Jurkat, Clone E6-1 (cell line): ENCODE data around the gene PSEN1.

ENCODE experiments used
- DNase-seq: peaks from one replicate; pipeline ENCODE4 v3.0.0-alpha.2; 2011; ENCODE audit warnings: low read depth, low spot score
- H3K4me3 ChIP-seq: 2 replicates; pipeline ENCODE4 v1.5.1; 2011; ENCODE audit warnings: mild to moderate bottlenecking, low read length, control low read depth, moderate library complexity

Gene PSEN1

DNA sequence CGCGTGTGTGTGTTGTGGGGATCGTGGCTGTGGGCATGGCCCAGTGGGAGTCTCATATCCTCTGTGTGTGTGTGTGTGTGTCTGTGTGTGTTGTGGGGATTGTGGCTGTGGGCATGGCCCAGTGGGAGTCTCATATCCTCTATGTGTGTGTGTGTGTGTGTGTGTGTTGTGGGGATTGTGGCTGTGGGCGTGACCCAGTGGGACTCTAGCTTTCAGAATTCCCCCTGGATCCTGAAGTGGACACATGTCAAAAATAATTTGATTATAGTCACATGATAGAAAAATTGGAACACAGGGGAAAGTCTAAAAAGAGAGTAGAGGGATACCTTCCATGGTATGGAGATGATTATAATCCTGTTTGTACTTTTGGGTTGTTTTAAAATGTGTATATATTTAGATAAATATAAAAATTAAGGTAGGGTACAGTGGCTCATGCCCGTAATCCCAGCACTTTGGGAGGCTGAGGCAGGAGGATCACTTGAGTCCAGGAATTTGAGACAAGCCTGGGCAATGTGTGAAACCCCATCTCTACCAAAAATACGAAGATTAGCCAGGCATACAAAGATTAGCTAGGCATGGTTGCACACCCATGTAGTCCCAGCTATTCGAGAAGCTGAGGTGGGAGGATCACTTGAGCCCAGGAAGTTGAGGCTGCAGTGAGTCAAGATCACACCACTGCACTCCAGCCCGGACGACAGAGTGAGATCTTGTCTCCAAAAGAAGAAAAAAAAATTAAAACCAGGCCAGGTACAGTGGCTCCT lies 112.0 kb downstream of the PSEN1 start:
- DNase-seq = no peak
- no peak overlapping the region for H3K4me3 ChIP-seq

DNA sequence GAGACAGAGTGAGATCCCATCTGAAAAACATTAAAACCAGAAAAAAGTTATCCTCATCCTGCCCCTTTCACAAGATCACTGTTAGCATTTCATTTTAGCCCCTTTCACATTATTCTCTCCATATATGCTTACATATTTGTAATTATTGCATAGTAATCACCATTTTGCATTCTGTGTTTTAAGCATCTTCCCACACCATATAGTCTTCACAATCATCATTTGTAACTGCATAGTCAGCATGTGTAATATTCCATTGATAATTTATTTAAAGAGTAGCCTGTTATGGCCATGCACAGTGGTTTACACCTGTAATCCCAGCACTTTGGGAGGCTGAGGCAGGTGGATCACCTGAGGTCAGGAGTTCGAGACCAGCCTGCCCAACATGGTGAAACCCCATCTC lies 112.8 kb downstream of the PSEN1 start:
- H3K4me3 ChIP-seq = no peak overlapping the region
- no peak for DNase-seq

- H3K4me3 ChIP-seq = no peak overlapping the region
- no peak for DNase-seq
These were observed 113.4 kb downstream of the PSEN1 start for GRCh38 chr14:73249564-73250316.

GRCh38 chr14:73250317-73250713 lies 114.0 kb downstream of the PSEN1 start:
- no peak for DNase-seq
- no peak overlapping the region for H3K4me3 ChIP-seq

- no peak overlapping the region for H3K4me3 ChIP-seq
- no peak for DNase-seq
These were observed 114.6 kb downstream of the PSEN1 start for GRCh38 chr14:73250781-73251500.

GRCh38 chr14:73251516-73252215 lies 115.4 kb downstream of the PSEN1 start:
- no peak for DNase-seq
- no peak overlapping the region for H3K4me3 ChIP-seq

DNA sequence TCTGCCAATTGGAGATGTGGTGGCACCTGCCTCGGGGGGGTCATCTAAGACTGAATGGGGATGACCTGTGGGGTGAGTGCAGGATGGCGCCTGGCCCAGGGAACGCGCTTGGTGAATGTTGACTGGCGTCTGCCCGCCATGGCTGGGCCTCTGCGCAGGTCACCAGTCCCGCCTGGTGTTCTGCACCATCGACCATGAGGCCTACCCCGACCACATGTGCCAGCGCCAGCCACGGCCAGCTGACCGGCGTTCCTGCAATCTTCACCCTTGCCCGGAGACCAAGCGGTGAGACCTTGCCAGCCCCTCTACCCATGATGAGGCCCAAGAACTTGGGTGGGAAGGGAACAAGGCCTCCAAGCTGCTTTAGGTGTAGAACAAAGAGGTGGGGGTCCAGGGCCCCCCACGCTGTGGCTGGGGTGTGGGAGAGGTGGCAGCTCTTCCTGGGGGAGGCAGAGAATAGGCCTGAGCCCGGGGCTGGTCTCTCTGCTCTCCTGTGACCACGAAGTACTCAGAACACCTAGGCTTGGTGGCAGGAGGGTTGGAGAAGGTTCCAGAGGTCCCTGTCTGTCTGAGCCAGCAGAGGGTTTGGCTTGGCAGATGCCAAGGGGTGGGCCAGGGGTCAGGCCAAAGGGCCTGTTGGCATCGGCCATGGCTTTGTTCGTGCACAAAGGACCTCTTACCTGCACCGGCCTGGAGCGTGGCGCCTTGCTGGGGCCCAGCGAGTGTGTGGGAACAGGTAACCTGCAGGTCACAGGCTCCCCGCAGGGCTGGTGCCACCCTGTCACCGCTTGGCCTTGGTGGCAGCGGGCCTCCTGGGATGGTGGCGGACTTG lies 116.4 kb downstream of the PSEN1 start:
- no peak overlapping the region for H3K4me3 ChIP-seq
- DNase-seq = no peak

- DNase-seq = no peak
- no peak overlapping the region for H3K4me3 ChIP-seq
These were observed 117.0 kb downstream of the PSEN1 start for GRCh38 chr14:73253323-73253610.

GRCh38 chr14:73253721-73254120 lies 117.4 kb downstream of the PSEN1 start:
- no peak overlapping the region for H3K4me3 ChIP-seq
- DNase-seq = no peak

GRCh38 chr14:73254247-73255004 lies 118.1 kb downstream of the PSEN1 start:
- no peak for DNase-seq
- H3K4me3 ChIP-seq = no peak overlapping the region

DNA sequence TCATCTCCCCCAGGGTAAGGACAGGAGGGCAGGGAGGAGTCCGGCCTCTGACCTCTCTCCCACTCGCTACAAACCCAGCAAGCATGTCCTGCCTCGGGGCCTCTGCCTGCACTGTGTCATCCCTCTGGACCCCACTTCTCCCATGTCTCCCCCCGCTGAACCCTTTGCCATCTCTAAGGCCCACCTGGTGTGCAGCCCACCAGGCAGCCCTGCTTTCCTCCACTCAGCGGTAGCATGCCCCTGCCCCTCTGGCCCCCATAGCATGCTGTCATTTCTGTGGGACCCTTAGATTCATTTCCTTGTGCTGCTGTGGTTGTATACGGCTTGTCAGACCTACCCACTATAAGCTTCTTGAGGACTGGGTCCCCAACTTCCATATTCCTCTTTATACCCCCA lies 118.7 kb downstream of the PSEN1 start:
- DNase-seq = no peak
- no peak overlapping the region for H3K4me3 ChIP-seq

DNA sequence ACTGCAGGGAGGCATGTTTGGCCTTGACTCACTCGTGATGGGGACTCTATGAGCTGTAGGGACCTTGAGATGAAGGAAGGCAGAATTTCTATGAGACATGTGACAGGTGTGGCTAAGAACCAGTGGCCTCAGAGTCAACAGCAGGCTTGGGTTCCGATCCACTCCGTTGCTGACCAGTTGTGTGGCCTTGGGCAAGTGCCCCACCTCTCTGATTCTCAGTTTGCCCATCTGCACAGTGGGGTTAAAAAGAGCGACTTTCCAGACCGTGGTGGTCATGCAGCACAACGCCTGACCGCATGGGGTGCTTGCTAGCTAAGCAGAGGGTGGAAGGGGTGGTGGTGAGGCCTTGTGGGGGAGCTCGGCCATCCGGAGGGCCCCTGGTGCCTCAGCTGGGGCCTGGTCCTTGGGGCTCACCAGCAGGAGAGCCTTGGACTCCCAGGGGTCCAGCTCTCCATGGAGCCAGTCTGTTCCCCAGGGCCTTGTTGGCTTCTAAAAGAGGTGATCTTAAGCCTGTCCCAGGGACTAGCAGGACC lies 119.5 kb downstream of the PSEN1 start:
- H3K4me3 ChIP-seq = no peak overlapping the region
- DNase-seq = no peak

DNA sequence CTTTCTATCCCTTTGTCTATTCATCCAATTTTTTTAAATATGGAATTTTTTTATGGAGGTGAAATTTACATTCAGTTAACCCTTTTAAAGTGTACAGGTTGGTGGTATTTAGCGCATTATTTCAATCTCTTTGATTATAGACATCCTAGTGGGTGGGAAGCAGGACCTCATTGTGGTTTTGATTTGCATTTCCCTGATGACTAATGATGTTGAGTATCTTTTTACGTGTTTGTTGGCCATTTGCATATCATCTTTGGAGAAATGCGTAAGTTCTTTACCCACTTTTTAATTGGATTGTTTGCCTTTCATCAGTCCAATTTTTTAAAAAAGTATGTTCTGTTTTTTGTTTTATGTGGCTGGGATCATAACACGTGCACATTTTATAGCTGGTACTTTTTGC lies 121.8 kb downstream of the PSEN1 start:
- DNase-seq = no peak
- no peak overlapping the region for H3K4me3 ChIP-seq

- no peak for DNase-seq
- H3K4me3 ChIP-seq = no peak overlapping the region
These were observed 122.7 kb downstream of the PSEN1 start for GRCh38 chr14:73258845-73259611.

DNA sequence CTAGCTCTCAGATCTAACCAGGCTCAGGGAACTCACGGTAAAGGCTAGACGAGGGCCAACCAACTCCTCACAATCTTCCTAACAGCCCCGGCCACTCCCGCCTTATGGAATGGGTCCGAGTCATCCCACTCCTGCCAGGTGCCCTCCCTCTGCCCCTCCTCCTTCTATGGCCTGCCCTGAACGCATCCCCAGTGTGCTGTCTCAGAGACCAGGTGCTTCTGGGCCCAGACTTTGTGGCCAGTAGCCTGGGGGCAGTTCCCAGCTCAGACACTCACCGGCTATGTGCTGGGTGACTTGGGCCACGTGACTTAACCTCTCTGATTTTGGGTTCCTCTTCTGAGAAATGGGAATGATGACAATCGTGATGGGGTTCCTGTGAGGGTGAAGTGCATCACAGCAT lies 123.5 kb downstream of the PSEN1 start:
- DNase-seq = no peak
- no peak overlapping the region for H3K4me3 ChIP-seq

GRCh38 chr14:73260574-73260973 lies 124.3 kb downstream of the PSEN1 start:
- no peak for DNase-seq
- H3K4me3 ChIP-seq = no peak overlapping the region

DNA sequence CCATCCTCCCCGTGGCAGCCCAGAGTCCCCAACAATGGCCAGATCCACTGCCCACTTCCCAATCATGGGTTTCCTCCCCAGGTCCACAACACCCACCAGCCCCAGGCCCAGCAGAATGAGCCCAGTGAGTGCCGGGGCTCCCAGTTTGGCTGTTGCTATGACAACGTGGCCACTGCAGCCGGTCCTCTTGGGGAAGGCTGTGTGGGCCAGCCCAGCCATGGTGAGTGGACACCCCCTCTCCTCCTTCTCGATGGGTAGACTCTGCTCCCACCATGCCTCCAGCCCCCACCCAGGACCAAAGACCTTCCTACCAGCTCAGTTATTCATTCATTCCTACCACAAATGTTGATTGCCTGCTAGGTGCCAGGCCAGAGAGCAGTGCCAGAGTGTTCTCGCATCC lies 124.8 kb downstream of the PSEN1 start:
- DNase-seq = no peak
- no peak overlapping the region for H3K4me3 ChIP-seq
